GM18951 (cell line): Measurements from ENCODE around the gene TSKU.

Source experiments
- POLR2A ChIP-seq: IDR thresholded peaks from 4 replicates; pipeline ENCODE4 v1.6.1; 2011; ENCODE audit warnings: mild to moderate bottlenecking; ENCODE audit not compliant: insufficient read length, insufficient read depth; ENCODE audit errors: extremely low read depth
- in situ Hi-C: fragments of 300-500 bp; cut with MboI; formaldehyde crosslinking; loops from one replicate; pipeline ENCODE4 v1.12.0; 2022; ENCODE audit warnings: low sequenced_read_pairs, mixed read lengths, inconsistent platforms; ENCODE audit not compliant: unreplicated experiment

TSKU gene

DNA sequence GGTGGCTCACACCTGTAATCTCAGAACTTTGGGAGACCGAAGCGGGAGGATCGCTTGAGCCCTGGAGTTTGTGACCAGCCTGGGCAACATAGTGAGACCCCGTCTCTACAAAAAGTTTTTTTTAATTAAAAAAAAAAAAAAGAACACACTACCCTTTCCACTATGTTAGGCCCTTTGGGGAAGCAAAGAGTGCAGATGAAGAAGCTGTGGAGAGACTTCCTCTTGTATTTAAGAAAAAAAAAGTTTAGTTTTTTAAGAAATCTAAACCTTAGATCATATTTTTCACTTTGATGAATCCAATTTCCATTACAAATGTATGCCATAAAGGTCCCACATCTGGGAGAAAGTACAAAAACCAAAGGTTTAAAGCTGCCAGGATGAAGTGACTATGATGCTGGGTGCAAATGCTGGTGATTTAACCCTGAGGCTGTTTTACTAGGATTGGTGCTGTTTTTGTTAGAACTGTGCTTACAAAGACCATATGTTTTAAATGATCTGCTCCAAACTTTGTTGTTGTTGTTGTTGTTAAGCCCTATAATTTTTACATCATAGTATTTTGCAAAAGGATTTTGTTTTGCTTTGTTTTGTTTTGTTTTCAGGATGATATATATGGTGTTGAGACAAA, 48.6 kb downstream of the TSKU start:
- TF ChIP-seq POLR2A = no peak
- in situ Hi-C loops = no loop called here

DNA sequence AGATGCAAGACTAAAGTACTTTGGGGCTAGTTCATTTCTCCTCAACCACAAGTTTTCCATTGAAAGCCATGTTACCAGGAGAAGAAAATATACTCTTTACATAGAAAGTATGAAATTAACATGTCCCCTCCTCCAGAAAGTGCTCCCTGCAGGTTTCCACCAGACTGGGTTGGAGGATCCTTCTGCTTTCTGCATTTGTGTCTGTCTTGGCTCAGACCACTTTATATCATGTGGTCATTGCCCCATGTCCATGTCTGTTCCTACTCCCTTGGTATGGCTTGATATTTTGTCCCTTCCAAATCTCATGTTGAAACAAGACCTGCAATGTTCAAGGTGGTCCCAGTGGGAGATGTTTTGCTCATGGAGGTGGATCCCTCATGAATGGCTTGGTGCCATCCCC, 49.2 kb downstream of the TSKU start:
- in situ Hi-C loops = no loop called here
- TF ChIP-seq POLR2A = no peak

DNA sequence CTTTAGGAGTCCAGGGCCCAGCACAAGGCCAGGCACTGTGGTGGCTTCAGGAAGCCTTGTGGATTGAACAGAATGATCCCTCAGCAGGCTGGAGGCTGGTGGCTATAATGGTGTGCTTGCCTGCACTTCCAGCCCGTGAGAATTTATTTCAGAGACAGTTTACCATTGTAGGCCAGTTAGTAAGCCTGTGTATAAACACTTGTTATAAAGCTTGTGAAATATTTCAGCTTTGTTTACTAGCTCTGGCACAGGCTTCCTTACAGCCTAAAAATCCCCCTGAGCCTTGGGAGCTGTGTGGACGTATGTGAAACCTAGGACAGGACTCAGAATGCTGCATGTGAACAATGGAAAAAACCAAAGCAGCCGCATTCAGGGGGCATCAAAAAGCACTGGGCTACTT, 51.0 kb downstream of the TSKU start:
- in situ Hi-C loops = no loop called here
- no peak for TF ChIP-seq POLR2A

DNA sequence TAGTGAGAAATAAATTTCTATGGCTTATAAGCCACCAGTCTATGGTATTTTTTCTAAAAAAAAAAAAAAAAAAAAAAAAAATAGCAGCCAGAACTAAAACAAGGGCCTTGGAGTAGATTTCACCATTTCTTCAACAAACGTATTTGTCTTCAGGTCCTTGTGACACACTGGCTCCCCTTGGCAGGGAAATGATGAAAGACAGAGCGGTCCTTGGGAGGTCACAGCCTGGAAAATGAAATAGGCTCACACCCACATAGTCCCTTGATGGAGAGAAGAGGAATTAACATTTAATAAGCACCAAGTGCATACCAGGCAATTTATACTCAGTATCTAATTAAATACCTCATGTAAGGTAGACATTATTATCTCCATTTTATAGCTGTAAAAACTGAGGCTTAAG, 51.9 kb downstream of the TSKU start:
- in situ Hi-C loops = no loop called here
- no peak for TF ChIP-seq POLR2A

DNA sequence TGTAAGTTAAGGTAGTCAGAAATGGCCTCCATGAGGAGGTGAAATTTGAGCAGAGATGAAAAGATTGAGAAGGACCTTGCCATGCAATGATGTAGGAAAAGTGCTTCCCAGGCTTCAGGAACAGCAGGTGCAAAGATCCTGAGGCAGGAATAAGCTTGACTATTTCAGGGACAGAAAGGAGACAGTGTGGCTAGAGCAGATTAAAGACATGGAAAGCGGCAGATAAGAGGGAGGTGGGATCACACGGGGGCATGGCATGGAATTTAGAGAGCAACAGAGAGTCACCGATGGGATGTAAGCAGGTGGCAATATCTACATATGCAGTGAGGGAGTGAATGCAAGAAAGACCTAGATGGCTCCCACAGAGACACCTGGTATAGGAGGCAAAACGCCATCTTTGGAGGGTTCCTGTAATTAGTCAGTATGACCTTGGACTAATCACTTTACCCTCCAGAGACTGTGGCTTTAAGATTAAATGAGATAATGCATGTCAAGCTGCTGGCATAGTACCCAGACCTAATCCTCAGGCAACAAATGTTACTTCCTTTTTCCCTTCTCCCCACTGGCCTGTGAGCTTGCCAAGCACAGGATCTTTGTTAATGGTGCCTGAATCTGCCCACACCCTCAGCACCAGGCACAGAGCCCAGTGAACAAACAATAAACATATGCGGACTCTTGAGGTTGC, 52.9 kb downstream of the TSKU start:
- in situ Hi-C loops = no loop called here
- TF ChIP-seq POLR2A = no peak

DNA sequence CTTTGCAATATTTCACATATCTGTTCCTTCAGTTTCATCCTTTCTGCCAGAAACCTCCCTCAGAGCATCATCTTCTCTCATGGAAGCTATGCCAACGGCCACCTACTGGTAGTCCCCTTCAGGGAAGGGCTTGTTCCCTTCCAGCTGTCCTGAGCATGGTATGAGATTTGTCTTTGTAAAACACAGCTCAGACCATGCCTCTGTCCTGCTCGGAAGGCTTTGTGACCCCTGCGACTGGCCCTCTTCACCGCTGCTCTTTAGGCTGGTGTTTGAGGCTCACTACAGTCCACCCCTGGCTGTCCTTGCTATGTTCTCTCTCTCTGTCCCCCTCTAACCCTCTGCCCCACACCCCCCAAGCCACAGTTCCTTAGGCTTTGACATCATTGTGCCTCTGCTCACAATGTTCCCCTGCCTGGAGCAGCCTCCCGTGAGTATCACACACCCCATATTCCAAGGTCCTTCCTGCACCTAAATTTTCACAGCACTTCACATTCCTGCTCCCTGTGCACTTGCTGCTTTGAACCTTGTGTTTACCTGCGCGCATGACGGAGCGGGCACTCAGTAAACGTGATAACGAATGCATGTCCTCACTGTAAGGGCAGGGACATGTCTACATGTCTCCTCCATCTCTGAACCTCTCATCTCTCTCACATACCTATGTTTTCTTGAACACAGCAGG, 53.6 kb downstream of the TSKU start:
- TF ChIP-seq POLR2A = no peak
- in situ Hi-C loops = no loop called here

DNA sequence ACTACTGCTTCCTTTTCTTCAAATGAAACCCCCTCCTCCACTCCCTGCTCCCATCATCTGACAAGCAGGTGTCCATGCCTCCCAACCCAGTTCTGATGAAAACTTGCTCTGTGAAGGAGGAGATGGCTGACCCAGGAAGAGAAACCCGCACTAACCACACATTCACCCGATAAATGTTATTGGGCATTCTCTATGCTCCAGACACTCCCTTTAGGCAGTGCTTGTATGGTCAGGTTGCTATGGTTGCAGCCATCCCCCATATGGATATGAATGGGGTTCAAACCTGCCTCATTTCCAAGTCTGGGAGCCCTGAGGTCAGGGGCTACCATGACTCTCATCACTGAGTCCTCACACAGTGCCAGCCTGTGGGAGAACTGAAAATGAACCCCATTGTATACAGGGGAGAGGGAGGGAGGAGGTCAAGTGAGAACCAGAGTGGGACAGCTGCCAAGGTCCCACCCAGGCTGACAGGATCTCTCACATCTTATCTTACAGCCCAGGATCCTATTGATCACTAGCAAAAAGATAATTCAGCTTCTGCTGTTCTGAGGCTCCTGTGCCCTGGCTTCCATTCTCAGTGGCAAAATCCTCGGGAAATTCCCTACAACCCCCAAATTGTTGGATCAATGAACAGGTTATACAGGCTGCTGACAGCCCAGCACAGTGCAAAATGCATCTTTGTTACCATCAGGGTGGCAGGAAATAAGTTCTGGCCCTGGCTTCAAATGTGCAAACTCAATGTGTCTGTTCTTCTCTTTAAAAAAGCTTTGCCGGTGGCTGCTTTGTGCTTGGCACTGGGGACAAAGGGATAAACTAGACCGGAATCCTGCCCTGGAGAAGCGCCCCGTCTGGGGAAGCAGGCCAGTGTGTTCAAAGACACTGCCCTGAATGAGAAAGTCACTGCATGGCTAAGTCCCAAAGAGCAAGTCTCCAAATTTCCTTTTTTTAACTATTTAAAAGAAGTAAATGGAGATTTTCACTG, 54.8 kb downstream of the TSKU start:
- in situ Hi-C loops = no loop called here
- TF ChIP-seq POLR2A = no peak

DNA sequence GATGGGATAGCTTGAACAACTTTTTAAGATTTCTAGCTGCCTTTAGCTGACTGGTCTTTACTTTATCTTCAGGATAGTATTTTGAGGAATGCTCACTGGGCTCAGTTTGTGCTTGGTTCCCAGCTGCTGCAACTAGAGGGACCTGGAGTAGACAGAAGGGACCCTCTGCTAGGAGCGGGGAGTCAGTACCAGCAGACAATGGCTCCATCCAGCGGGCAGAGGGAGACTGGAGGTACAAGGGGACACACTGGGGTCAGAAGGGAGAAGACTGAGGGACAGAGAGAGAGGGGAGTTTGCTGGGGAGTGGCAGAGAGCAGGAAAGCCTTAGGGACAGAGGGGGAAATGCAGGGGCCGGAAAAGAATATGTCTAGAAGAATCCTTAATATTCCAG, 55.5 kb downstream of the TSKU start:
- TF ChIP-seq POLR2A = no peak
- in situ Hi-C loops = no loop called here

DNA sequence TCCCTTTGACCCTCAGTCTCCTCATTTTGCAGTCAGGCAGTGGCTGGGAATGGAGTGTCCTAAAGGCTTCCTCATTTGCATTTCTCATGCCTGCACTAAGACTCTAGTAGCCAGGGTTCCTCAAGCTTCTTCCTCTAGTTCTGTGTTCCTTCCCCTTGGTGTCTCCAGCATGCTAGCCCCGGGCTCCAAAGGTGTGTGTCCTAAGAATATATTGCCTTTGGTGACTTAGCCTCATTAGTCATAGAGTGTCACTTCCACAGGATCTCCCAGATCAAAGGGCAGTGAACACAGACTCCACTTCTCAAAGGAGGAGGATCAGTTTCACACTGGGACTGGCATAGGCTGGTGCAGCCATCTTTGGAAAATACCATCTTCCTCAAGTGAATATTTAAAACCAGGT, 56.2 kb downstream of the TSKU start:
- in situ Hi-C loops = no loop called here
- TF ChIP-seq POLR2A = no peak

DNA sequence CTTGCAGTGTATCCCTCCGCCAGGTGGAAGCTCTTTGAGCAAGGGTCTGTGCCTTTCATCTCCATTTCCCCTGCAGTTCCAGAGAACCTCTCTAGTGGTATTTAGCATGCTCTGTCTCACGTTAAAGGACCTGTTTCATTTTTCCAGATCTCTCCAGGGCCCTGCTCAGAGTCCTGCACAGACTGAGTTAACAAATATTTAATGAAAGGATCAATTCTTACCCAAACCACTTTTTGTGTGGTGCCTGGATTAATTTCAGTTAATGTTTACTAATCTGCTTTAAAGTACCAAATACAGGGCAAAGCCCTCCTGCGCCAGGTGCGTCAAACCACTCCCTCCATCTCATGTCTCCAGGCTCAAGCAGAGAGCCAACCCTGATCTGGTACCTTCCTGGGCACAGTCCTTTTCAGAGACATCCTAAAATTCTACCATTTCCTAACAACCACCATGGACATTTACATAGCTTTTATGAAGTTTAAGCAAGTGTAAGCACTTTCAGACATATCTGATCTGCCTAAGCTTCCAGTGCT, 58.8 kb downstream of the TSKU start:
- in situ Hi-C loops = no loop called here
- no peak for TF ChIP-seq POLR2A

DNA sequence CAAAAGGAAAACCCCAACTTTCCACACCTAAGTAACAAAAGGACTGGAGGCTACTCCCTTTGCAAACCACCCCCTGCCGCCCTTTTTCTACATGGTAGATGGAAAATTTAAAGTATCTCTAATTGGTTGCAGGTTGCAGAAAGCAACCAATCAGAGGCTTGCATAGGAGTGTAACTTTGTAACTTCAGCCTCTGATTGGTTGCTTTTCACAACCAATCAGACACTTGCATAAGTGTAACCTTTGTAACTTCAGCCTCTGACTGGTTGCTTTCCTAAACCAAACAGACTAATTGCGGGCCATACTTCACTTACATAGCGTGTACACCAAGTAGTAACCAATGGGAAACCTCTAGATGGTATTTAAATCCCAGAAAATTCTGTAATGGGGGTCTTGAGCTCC, 60.8 kb downstream of the TSKU start:
- no peak for TF ChIP-seq POLR2A
- in situ Hi-C loops = no loop called here

DNA sequence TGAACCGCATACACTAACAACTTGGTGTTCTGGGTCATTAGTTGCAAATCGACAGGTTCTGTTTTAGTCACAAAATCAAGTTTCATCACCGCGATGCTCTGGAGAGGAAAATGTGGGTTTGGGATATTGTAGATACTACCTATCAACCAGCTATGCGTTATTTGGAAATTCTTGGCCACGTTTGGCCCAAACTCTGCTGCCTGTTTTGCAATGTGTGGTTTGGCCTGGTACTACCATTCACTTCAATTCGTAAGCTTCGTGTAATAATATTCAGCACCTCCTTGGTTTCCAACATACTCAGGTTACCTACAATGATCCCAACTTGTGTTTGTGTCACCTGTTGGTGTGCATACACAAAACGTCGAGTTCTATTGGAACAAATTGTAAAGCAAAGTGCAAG, 61.4 kb downstream of the TSKU start:
- TF ChIP-seq POLR2A = no peak
- in situ Hi-C loops = no loop called here

DNA sequence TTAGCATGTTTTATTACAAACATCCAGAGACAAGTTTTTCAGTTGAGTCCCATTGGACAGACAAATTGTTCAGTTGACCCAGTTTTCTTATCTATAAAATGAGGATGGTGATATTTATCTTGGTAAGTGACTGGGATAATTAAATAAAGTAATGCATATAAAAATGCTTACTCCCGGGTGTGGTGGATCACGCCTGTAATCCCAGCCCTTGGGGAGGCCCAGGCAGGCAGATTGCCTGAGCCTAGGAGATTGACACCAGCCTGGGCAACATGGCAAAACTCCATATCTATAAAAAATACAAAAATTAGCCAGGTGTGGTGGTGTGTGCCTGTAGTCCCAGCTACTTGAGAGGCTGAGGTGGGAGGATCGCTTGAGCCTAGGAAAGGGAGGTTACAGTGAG, 61.9 kb downstream of the TSKU start:
- no peak for TF ChIP-seq POLR2A
- in situ Hi-C loops = no loop called here
